Measurements from ENCODE around the gene SAMD11. TPM values are rescaled to one million over a fixed set of nuclear protein-coding genes. Genes with fewer than 3 reads are reported as not detected.

The SAMD11 gene
- total and polyA plus RNA-seq, 2 donors (not counting 1 experiment from before 2014, with no cell fraction given), result not detected

- Mint-ChIP-seq H3K9me3 (ENCODE audit: insufficient read depth) (no peaks in the 10 kb centered on the region), H3K27ac (no peak within 1 kb of the TSS), H3K4me1 (peaks cover 6% of the 10 kb centered on the region), H3K4me3 (peak within 1 kb of the TSS; percentile 93), H3K27me3 (peaks cover 13% of the 10 kb centered on the region)
- peak within 1 kb of the TSS; percentile 99 for H3K4me2 ChIP-seq (replicated peaks; ENCODE audit: low read depth, low read length, poor library complexity, severe bottlenecking)
- TF ChIP-seq CTCF (IDR thresholded peaks at IDR 0.05) (no peak), EZH2 (IDR thresholded peaks at IDR 0.05; ENCODE audit: borderline replicate concordance, insufficient read depth, low read depth, low read length, poor library complexity, severe bottlenecking) (no peak)
- peaks cover 13 to 19% of the 10 kb centered on the region in 2 donors for H3K4me1 ChIP-seq (ENCODE audit: control insufficient read depth in 2 of 2, insufficient read depth in 2 of 2, low read length in 2 of 2)
- POLR2A ChIA-PET, result interaction anchor here (0.7 kb wide), 1 partner anchor 68 kb away, joined by 4 read pairs; no protein-coding TSS in a partner anchor
- peak within 1 kb of the TSS; percentile 2 to 72 (median 64) for H3K4me3 ChIP-seq (ENCODE audit: control extremely low read depth in 1 of 5, extremely low read depth in 1 of 5, insufficient read depth in 1 of 5, low read depth in 2 of 5, low read length in 4 of 5)
- WGBS (ENCODE audit: insufficient coverage), result 5% methylated on average over 30 of the region's 31 CpGs
- ATAC-seq (ENCODE audit: low read depth), result peak; percentile 59
- DNase-seq, result no peak
- H2AFZ ChIP-seq (ENCODE audit: insufficient read depth, low read depth, low read length, poor library complexity, severe bottlenecking), result peak within 1 kb of the TSS; percentile 94
- H3K27ac ChIP-seq (ENCODE audit: low read length in 2 of 2), result no peak within 1 kb of the TSS
- H3K36me3 ChIP-seq (replicated peaks in 1 of 2; ENCODE audit: control extremely low read depth in 1 of 2, control insufficient read depth in 1 of 2, extremely low read depth in 1 of 2, insufficient read depth in 2 of 2, low read length in 1 of 2), result no peaks in the 10 kb centered on the region
- intact Hi-C loops (cut with micrococcal nuclease), result no loop called here
- H3K27me3 ChIP-seq (replicated peaks in 1 of 4; ENCODE audit: control extremely low read depth in 1 of 4, control insufficient read depth in 3 of 4, insufficient read depth in 4 of 4, low read length in 3 of 4), result peaks cover 0 to 33% (median 9%) of the 10 kb centered on the region in 4 experiments
- no peaks in the 10 kb centered on the region for H4K20me1 ChIP-seq (ENCODE audit: control insufficient read depth, insufficient read depth, low read length, poor library complexity, severe bottlenecking)
- peak within 1 kb of the TSS; percentile 77 for H3K9ac ChIP-seq (ENCODE audit: low read length)
- no peaks in the 10 kb centered on the region for H3K9me3 ChIP-seq (ENCODE audit: control extremely low read depth in 1 of 3, control insufficient read depth in 2 of 3, insufficient read depth in 1 of 3, low read length in 2 of 3)
- H3K79me2 ChIP-seq (ENCODE audit: control insufficient read depth, insufficient read depth, low read length), result no peaks in the 10 kb centered on the region
- CTCF ChIA-PET, result interaction anchor here (1.0 to 1.9 kb wide), 3 partner anchors 10 to 97 kb away, joined by 3 to 9 read pairs (median 4); no protein-coding TSS in a partner anchor
Observed at GRCh38 chr1:966135-966703, 42.5 kb downstream of the SAMD11 start, which contains the start of gene PLEKHN1. Gene PLEKHN1 (plus strand): TSS chr1:966482. CDS start chr1:966532, 50 bp downstream.

- H3K9me3 Mint-ChIP-seq (ENCODE audit: insufficient read depth), result no peaks in the 10 kb centered on the region
- Histone ChIP-seq H3K36me3 (replicated peaks in 1 of 2; ENCODE audit: control extremely low read depth in 1 of 2, control insufficient read depth in 1 of 2, extremely low read depth in 1 of 2, insufficient read depth in 2 of 2, low read length in 1 of 2) (no peaks in the 10 kb centered on the region), H3K9ac (ENCODE audit: low read length) (peak overlapping the region; percentile 77), H3K27me3 (replicated peaks in 1 of 4; ENCODE audit: control extremely low read depth in 1 of 4, control insufficient read depth in 3 of 4, insufficient read depth in 4 of 4, low read length in 3 of 4) (peaks cover 0 to 39% (median 9%) of the 10 kb centered on the region in 4 experiments), H3K9me3 (ENCODE audit: control extremely low read depth in 1 of 3, control insufficient read depth in 2 of 3, insufficient read depth in 1 of 3, low read length in 2 of 3) (peaks cover 0 to under 1% (median 0%) of the 10 kb centered on the region in 3 donors), H3K4me2 (replicated peaks; ENCODE audit: low read depth, low read length, poor library complexity, severe bottlenecking) (peak overlapping the region; percentile 99), H2AFZ (ENCODE audit: insufficient read depth, low read depth, low read length, poor library complexity, severe bottlenecking) (peak overlapping the region; percentile 94), H3K27ac (ENCODE audit: low read length in 2 of 2) (no peak overlapping the region), H3K4me3 (ENCODE audit: control extremely low read depth in 1 of 5, extremely low read depth in 1 of 5, insufficient read depth in 1 of 5, low read depth in 2 of 5, low read length in 4 of 5) (peak overlapping the region; percentile 2 to 72 (median 64)), H3K79me2 (ENCODE audit: control insufficient read depth, insufficient read depth, low read length) (no peaks in the 10 kb centered on the region), H4K20me1 (ENCODE audit: control insufficient read depth, insufficient read depth, low read length, poor library complexity, severe bottlenecking) (no peaks in the 10 kb centered on the region), H3K4me1 (ENCODE audit: control insufficient read depth in 2 of 2, insufficient read depth in 2 of 2, low read length in 2 of 2) (peaks cover 13 to 16% of the 10 kb centered on the region in 2 donors)
- WGBS (ENCODE audit: insufficient coverage), result under 1% methylated on average over 60 of the region's 60 CpGs
- DNase-seq (peak; percentile 70), ATAC-seq (ENCODE audit: low read depth) (peak; percentile 86)
- POLR2A ChIA-PET, result interaction anchor here (0.7 kb wide), 1 partner anchor 69 kb away, joined by 4 read pairs; no protein-coding TSS in a partner anchor
- peak overlapping the region; percentile 93 for H3K4me3 Mint-ChIP-seq
- no peak overlapping the region for H3K27ac Mint-ChIP-seq
- CTCF ChIA-PET, result interaction anchor here (1.0 to 1.9 kb wide), 3 partner anchors 9 to 97 kb away, joined by 3 to 9 read pairs (median 4); no protein-coding TSS in a partner anchor
- TF ChIP-seq EZH2 (IDR thresholded peaks at IDR 0.05; ENCODE audit: borderline replicate concordance, insufficient read depth, low read depth, low read length, poor library complexity, severe bottlenecking) (no peak), CTCF (IDR thresholded peaks at IDR 0.05) (no peak)
- peaks cover 5% of the 10 kb centered on the region for H3K4me1 Mint-ChIP-seq
- peaks cover 13% of the 10 kb centered on the region for H3K27me3 Mint-ChIP-seq
- intact Hi-C loops (cut with micrococcal nuclease), result no loop called here
Observed at GRCh38 chr1:966704-967300, 43.1 kb downstream of the SAMD11 start.
